Islet of Langerhans (tissue), 1 donor: ENCODE data around the gene ESRRG.

Source experiments
- FAIRE-seq: peaks from one replicate; lab custom pipeline; 2011; peaks lifted over from hg19 to GRCh38; lab: Jason Lieb, UNC

Gene ESRRG

GRCh38 chr1:216627252-216627651, 96.0 kb downstream of the ESRRG start:
- FAIRE-seq = no peak

GRCh38 chr1:216626394-216627067, 96.7 kb downstream of the ESRRG start:
- no peak for FAIRE-seq

- no peak for FAIRE-seq
Measured at GRCh38 chr1:216621536-216621935, 101.7 kb downstream of the ESRRG start.

GRCh38 chr1:216617081-216617875, 106.0 kb downstream of the ESRRG start:
- FAIRE-seq = no peak

GRCh38 chr1:216616425-216616824, 106.8 kb downstream of the ESRRG start:
- no peak for FAIRE-seq

GRCh38 chr1:216614011-216614934, 109.0 kb downstream of the ESRRG start:
- no peak for FAIRE-seq

GRCh38 chr1:216612291-216612690, 110.9 kb downstream of the ESRRG start:
- FAIRE-seq = no peak

GRCh38 chr1:216607067-216607697, 116.0 kb downstream of the ESRRG start:
- FAIRE-seq = no peak

- FAIRE-seq = no peak
Measured at GRCh38 chr1:216606047-216606637, 117.1 kb downstream of the ESRRG start.

- no peak for FAIRE-seq
Measured at GRCh38 chr1:216604771-216605170, 118.5 kb downstream of the ESRRG start.

GRCh38 chr1:216600730-216601609, 122.3 kb downstream of the ESRRG start:
- peak; percentile 96 for FAIRE-seq

GRCh38 chr1:216599851-216600250, 123.4 kb downstream of the ESRRG start:
- FAIRE-seq = no peak

GRCh38 chr1:216598448-216598847, 124.8 kb downstream of the ESRRG start:
- no peak for FAIRE-seq

- no peak for FAIRE-seq
Measured at GRCh38 chr1:216596281-216596862, 126.9 kb downstream of the ESRRG start.

- no peak for FAIRE-seq
Measured at GRCh38 chr1:216587715-216588114, 135.5 kb downstream of the ESRRG start.

GRCh38 chr1:216582151-216582550, 141.1 kb downstream of the ESRRG start:
- no peak for FAIRE-seq

GRCh38 chr1:216580538-216581057, 142.6 kb downstream of the ESRRG start:
- FAIRE-seq = peak; percentile 84

- FAIRE-seq = peak; percentile 91
Measured at GRCh38 chr1:216576234-216576937, 146.8 kb downstream of the ESRRG start.

GRCh38 chr1:216566641-216567205, 156.5 kb downstream of the ESRRG start:
- FAIRE-seq = no peak
